ENCODE data around the gene LRP1-AS.

The LRP1-AS gene

DNA sequence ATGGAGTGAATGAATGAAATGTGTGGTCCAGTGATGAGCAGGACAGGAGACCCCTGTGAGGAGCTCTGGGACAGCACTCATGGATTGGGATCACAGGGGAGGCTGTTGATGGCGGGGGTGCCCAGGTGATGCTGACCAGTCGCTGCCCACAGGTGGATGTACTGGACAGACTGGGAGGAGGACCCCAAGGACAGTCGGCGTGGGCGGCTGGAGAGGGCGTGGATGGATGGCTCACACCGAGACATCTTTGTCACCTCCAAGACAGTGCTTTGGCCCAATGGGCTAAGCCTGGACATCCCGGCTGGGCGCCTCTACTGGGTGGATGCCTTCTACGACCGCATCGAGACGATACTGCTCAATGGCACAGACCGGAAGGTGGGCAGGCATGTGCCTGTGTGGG, 13.3 kb upstream of the LRP1-AS start:
- no peak for DNase-seq (ENCODE audit: low read depth in 3 of 3)

DNA sequence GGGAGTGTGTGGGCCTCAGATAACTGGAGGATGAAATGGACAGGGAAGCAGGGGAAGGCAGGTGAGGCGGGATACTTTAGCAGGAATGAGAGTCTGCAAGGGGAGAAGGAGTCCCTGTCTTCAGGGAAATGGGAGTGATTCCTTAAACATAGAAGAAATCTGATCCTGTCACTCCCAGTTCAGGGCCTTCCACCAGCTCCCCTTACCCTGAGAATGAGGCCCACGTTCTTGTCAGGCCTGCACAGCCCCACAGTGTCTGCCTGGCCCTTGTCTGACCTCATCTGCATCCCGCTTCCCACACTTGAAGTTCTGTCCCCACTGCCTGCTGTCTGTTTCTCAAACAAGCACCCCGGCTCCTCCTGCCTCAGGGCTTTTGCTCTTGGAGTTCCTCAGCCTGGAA, 12.6 kb upstream of the LRP1-AS start:
- no peak for DNase-seq (ENCODE audit: low read depth in 3 of 3)

- DNase-seq (ENCODE audit: low read depth in 3 of 3), result no peak
Observed at GRCh38 chr12:57159311-57159710, 11.9 kb upstream of the LRP1-AS start.

GRCh38 chr12:57158665-57159064, 11.2 kb upstream of the LRP1-AS start:
- no peak for DNase-seq (ENCODE audit: low read depth in 3 of 3)

- DNase-seq (ENCODE audit: low read depth in 3 of 3), result no peak
Observed at GRCh38 chr12:57158186-57158585, 10.8 kb upstream of the LRP1-AS start.

DNA sequence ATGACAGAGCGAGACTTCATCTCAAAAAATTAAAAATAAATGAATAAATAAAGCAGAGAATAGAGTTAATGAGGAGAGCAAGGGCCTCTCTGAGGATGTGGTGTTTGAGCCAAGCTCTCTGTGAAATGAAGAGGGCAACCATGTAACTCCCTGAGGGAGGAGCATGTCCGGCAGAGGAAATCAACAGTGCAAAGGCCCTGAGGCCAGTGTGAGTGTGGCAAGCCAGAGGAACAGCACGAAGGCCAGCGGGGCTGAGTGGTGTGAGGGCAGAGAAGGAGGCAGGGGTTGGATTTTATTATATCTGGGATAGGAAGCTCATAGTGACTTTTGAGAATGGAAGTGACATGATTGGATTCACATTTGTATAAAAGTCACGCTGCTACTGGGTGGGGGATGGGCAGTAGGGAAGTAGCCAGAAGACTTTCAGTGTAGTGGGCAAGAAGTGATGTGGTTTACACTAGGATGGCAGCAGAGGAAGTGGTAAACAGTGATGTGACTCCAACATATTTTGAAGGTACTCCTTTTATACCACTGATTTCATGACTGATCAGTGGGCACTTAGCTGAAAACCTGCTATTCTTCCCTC, 10.3 kb upstream of the LRP1-AS start:
- DNase-seq (ENCODE audit: low read depth in 3 of 3), result no peak

- no peak for DNase-seq (ENCODE audit: low read depth in 3 of 3)
Observed at GRCh38 chr12:57156701-57157403, 9.4 kb upstream of the LRP1-AS start.

DNA sequence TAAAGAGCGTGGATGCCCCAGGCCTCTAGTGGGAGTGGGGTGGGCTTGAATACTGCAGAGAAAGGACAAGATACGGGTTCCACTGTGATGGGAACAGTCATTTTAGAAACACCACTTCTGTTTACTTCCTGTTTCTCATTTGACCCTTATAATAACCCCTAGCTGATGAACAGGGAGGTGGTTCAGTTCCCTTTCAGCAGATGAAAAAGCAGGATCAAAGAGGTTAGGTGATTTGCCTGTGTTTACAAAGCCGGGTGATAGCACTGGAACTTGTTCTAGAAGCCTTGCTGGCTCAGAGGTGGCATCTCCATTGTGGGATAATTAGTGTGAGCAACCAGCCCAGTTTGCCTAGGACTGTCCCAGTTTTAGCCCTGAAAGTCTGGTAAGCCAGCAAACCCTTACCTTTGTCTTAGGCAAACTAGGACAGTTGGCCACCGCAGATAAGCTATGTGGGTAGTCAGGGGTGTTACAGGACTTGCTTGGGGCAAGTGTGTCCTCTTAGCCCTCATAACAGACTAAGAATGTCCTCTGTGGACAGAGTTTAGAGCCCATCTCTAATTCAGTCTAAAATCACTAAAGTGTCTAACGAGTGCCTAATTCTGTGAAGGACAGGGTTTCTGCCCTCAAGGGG, 7.5 kb upstream of the LRP1-AS start:
- no peak for DNase-seq (ENCODE audit: low read depth in 3 of 3)

GRCh38 chr12:57154076-57154475, 6.7 kb upstream of the LRP1-AS start:
- no peak for DNase-seq (ENCODE audit: low read depth in 3 of 3)

- DNase-seq (ENCODE audit: low read depth in 3 of 3), result no peak
Observed at GRCh38 chr12:57153415-57153997, 6.1 kb upstream of the LRP1-AS start.

DNA sequence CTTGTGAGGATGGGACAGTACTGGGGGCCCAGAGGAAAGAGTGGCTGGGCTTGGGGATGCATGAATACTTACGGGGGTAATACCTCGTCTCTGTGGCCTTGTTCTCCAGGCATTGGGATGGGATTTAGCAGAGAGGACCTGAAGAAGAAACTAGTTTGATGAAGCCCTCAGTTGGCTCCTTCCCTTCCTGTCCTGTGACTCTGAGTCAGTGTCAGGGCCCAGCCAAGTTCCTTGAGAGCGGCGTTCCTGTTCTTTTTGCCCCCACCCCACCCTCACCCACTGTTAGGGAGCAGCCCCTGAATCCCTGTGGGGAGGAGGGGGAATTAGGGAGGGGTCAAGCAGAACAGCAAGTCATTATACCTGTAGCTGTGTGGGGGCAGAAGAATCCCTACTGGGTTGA, 5.2 kb upstream of the LRP1-AS start:
- DNase-seq (ENCODE audit: low read depth in 3 of 3), result no peak

DNA sequence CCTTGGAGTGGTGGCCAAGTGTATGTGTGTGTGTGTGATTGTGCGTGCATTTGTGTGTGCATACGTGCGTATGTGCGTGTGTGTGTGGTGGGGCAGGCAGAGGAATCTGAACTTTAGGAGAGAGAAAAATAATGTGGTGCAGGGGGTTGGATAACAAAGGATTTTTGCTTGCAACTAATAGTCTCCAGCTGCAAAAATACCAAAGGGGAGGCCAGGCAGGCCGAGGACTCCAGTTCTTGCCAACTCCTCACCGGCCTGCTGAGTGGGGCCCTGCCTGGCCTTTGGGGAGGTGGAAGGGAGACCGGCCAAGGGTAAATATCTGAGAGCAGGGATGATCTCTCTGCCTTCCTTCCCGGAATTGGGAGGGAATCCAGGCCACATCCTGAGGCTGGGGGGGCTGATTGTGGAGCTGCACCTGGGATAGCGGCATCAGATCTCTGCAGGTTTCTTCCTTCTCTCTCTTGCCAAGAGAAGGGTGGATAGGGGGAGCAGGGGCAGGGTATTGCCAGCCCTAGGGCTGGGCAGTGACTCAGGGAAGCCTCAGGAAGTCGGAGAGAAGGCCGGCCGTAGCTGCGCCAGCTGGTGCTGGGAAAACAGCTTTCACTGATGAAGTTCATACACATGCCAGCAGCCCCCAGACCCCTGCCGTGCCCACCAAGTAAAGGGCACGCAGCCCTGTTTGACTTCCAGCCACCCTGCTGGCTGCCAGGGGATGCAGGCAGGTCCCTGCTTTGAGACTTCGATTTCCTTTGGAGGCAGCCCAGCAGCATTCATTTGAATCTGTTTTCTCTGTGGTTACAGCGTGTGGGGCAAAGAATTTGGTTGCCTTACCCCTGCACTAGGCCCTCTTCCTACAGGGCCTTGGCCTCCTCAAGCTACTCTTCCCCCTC, 4.6 kb upstream of the LRP1-AS start:
- DNase-seq (ENCODE audit: low read depth in 3 of 3), result no peak

GRCh38 chr12:57150400-57151000, 3.1 kb upstream of the LRP1-AS start:
- no peak for DNase-seq (ENCODE audit: low read depth in 3 of 3)

- no peak for DNase-seq (ENCODE audit: low read depth in 3 of 3)
Observed at GRCh38 chr12:57149245-57149900, 2.0 kb upstream of the LRP1-AS start.

DNA sequence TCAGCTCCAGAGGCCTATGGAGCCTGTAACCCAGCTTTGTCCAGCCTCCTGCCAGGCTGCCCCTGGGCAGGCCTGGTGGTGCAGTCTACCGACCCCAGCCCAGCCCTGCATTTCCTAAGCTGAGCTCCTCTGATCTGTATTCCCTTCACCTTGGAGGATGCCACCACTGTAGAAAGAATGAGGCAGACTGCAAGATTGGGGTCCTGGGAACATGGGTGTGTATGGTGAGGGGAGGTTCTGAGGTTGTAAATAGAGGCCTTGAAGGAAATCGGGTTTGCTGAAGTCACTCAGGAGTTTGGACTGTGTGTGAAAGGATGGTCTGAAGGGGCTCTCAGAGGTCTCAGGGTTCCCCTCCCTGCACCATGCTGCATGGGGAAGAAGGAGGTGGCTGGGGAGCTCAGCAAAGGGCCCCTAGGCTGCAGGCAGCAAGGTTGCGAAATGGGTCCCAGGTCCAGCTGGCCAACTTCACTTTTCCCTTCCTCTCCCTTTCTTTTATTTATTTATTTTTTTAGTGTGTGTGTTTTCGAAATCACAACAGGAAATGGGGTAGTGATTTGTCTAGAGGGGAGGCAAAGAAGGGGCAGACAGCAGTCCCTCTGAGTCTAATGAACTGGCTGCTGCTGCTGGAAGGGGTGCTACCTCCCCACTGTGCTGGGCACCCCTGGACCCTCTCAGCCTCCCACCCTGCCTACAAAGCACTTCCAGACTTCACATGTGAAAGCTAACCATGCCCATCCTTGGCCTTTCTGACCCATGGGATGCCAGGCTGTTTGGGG, 1.2 kb upstream of the LRP1-AS start:
- DNase-seq (ENCODE audit: low read depth in 3 of 3), result no peak

- no peak for DNase-seq (ENCODE audit: low read depth in 3 of 3)
Observed at GRCh38 chr12:57146092-57146491, 1.3 kb downstream of the LRP1-AS start.

DNA sequence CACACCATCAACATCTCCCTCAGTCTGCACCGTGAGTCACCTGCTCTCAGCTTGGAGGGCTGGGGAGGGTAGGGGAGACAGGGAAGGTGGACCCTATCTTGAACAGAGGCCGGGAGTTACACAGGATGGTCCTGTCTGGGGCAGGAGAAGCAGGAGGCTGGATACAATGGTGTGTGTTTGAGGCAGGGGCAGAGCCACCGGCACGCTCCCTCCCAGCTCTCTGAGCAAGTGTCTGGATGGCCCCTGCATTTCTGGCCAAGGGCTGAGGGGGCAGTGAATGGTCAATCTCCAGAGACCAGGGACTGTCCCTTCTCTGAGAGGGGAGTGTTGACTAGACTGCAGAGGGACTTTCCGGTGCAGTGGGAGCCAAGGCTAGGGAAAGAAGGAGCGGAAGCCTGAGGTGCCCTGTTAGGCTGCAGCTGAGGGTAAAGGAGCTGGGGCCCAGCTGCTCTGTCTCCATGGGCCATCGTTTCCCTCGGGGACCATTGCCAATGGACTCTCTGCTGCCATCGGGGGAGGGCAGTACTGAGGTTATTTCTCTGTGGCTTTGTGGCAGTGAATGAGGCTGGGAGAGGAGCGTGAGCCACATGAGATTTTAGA, 1.9 kb downstream of the LRP1-AS start:
- DNase-seq (ENCODE audit: low read depth in 3 of 3), result no peak

DNA sequence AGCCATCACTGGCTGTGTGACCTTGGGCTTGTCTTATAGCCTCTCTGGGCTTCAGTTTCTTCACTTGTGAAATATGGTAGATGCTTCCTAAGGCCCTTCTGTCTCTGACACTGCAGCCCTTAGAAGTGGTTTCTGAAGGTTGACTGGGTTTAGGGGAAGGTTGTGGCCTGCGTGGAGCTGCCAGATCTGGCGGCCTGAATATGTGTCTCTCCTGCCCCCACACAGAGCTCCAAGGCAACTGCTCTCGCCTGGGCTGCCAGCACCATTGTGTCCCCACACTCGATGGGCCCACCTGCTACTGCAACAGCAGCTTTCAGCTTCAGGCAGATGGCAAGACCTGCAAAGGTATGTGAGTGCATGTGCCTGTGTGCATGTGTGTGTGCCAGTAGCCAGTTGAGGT, 4.0 kb downstream of the LRP1-AS start:
- no peak for DNase-seq (ENCODE audit: low read depth in 3 of 3)

DNA sequence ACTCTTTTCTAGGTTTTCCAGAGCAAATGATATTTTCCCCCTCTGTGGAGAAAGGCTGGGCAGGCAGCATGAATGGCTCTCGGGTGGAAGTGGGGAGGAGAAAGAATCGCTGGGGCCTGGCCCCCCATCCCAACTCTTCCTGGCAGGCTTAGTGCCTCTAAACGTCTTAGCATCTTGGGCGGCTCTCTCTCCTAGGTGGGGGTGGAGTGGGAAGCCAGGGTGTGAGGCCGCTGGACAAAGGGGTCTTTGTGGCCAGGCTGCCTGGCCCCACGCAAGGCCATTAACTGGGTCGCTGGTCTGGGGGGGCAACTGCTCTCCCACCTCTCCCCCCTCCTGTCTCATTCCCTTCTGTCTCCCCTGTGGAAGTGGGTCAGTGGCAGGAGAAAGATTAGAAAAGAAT, 4.7 kb downstream of the LRP1-AS start:
- no peak for DNase-seq (ENCODE audit: low read depth in 3 of 3)

DNA sequence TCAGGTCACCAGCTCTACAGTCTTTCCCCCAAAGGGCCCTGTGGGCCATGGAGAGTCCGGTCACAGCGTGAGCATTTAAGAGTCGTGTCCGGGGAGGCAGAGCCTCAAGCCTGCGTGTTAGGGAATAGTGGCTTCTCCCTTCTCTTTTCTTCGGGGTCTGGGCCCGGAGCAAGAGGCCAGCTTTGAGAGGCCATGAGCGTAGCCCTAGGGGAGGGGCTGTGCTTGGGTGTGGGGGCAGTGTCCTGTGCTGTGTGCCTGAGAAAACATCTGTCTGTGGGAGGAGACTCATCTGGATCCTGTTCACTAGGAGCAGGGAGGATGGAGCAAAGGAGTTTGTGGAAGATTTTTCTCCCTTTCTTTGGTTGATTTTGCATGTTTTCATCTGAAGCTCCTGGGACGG, 5.3 kb downstream of the LRP1-AS start:
- DNase-seq (ENCODE audit: low read depth in 3 of 3), result no peak

Data from stimulated activated CD4-positive, alpha-beta T cell treated with anti-CD3 and anti-CD28 coated beads, TNF-alpha, amount 100 ng/mL, for 4 hours (primary cell).